Thyroid gland (tissue), 4 donors: ENCODE measurements around the gene PM20D1. TPM values are rescaled to one million over a fixed set of nuclear protein-coding genes. Genes with fewer than 3 reads are reported as not detected.
A peak's percentile ranks its signal among the peaks of the same experiment; 100 is the strongest.

Experiments
- DNase-seq, 2 donors: peaks; one replicate each; pipeline ENCODE4 v3.0.0-alpha.2; 2019
- H3K27ac ChIP-seq, 3 donors: fragments of 200-600 bp; sonication (generic); 1 replicate in 2 of 3; 2 replicates in 1 of 3; pipeline ENCODE4 v1.5.1; 2016 to 2019; ENCODE audit warnings: mild to moderate bottlenecking in 1 of 3, moderate library complexity in 1 of 3
- H3K27me3 ChIP-seq: fragments of 200-600 bp; sonication (generic); one replicate; pipeline ENCODE4 v1.5.1; 2019
- H3K36me3 ChIP-seq, 2 donors: fragments of 200-600 bp; sonication (generic); one replicate each; pipeline ENCODE4 v1.5.1; 2016 to 2019
- H3K4me1 ChIP-seq, 2 donors: fragments of 200-600 bp; sonication (generic); one replicate each; pipeline ENCODE4 v1.5.1; 2017 to 2019
- H3K4me3 ChIP-seq, 3 donors: fragments of 200-600 bp; sonication (generic); replicated peaks in 1 of 3; 1 replicate in 2 of 3; 2 replicates in 1 of 3; pipeline ENCODE4 v1.5.1; 2016; ENCODE audit warnings: mild to moderate bottlenecking in 1 of 3
- H3K9me3 ChIP-seq: fragments of 200-600 bp; sonication (generic); one replicate; pipeline ENCODE4 v1.5.1; 2017
- CTCF ChIP-seq, 6 experiments: fragments of 200-600 bp in 3 of 6; fragments of 450-650 bp in 3 of 6; sonication (generic) in 3 of 6; IDR thresholded peaks; one replicate each; pipeline ENCODE4 v1.5.1; 2016 to 2019; ENCODE audit warnings: antibody characterized with exemption in 6 of 6, mild to moderate bottlenecking in 2 of 6, inconsistent platforms in 1 of 6, moderate library complexity in 1 of 6
- POLR2A ChIP-seq, 2 donors: fragments of 450-650 bp; IDR thresholded peaks; one replicate each; pipeline ENCODE4 v1.6.1; 2017; ENCODE audit warnings: antibody characterized with exemption in 2 of 2, mild to moderate bottlenecking in 2 of 2, moderate library complexity in 1 of 2
- WGBS, 2 donors: methylation state at CpG; one replicate each; pipeline ENCODE4 v1.1.5; 2017; 5-methylcytosine and 5-hydroxymethylcytosine counted together
- intact Hi-C: fragments of 100-400 bp; cut with DNase I; formaldehyde crosslinking; loops from one replicate; pipeline ENCODE4 v1.15.1; 2023
- total RNA-seq, 4 donors: library from RNA; depleted of rRNA; stranded (reverse); fragments of >200 nt; gene quantifications; one replicate each; pipeline ENCODE4 v1.2.3, GENCODE V29; 2016

PM20D1 gene
- total RNA-seq, 4 donors from 2014 or later, result 0.50 to 0.81 (median 0.68) TPM

GRCh38 chr1:205794011-205794730, 55.8 kb downstream of the PM20D1 start:
- Histone ChIP-seq H3K27ac (no peak overlapping the region), H3K4me1 (no peaks in the 10 kb centered on the region), H3K4me3 (no peak overlapping the region), H3K36me3 (peaks cover 70 to 81% of the 10 kb centered on the region in 2 donors), H3K27me3 (no peaks in the 10 kb centered on the region), H3K9me3 (no peaks in the 10 kb centered on the region)
- TF ChIP-seq POLR2A (IDR thresholded peaks at IDR 0.05), result no peak
- no peak for TF ChIP-seq CTCF (IDR thresholded peaks at IDR 0.05)
- intact Hi-C loops, result loop anchor here (5.0 to 10.0 kb wide), 3 partner anchors 123 to 311 kb away; no protein-coding TSS in a partner anchor
- DNase-seq, result no peak
- 75 to 76% methylated on average over 5 of the region's 5 CpGs for whole genome bisulfite sequencing, 2 donors

- Histone ChIP-seq H3K27me3 (no peaks in the 10 kb centered on the region), H3K36me3 (peaks cover 60 to 72% of the 10 kb centered on the region in 2 donors), H3K4me1 (no peaks in the 10 kb centered on the region), H3K9me3 (no peaks in the 10 kb centered on the region), H3K27ac (no peak overlapping the region), H3K4me3 (no peak overlapping the region)
- no peak for DNase-seq
- WGBS, 2 donors, result 78 to 85% methylated on average over 5 to 6 of the region's 6 CpGs
- TF ChIP-seq CTCF (IDR thresholded peaks at IDR 0.05) (no peak), POLR2A (IDR thresholded peaks at IDR 0.05) (no peak)
- intact Hi-C loops, result loop anchor here (5.0 to 10.0 kb wide), 3 partner anchors 124 to 312 kb away; no protein-coding TSS in a partner anchor
Observed at GRCh38 chr1:205792961-205793673, 56.8 kb downstream of the PM20D1 start.

GRCh38 chr1:205792481-205792881, 57.5 kb downstream of the PM20D1 start:
- WGBS, 2 donors, result 87 to 90% methylated on average over 8 of the region's 8 CpGs
- no peak for TF ChIP-seq POLR2A (IDR thresholded peaks at IDR 0.05)
- DNase-seq, result no peak

DNA sequence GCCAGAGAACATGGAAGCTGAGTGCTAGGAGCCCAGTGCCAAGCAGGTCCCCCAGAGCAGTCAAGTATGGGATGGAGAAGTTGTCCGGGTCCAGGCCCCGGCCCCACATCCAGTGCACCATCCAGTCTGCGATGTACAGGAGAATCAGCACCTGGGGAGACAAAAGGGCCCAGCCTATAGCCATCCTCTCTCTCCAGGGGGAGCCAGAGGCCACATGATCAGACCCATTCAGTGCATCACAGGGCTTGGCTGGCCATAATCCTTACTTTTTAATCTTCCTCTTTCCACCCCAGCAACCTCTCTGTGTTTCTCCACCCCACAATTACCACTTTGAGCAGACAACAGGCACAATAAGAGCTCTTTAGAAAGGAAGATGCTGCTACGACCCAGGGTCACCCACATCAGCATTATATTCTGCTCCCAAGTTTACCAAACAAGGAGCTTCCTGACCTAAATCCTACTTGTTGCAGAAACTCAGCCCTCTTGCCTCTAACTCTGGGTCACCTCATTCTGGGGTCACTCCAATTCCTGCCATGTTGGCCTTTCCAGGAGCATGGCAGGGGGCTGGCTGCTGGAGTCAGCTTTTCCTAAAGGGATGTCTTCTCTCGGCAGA, 58.3 kb downstream of the PM20D1 start:
- H3K36me3 ChIP-seq, result peaks cover 45 to 59% of the 10 kb centered on the region in 2 donors
- no peak overlapping the region for H3K4me3 ChIP-seq
- H3K27me3 ChIP-seq, result no peaks in the 10 kb centered on the region
- H3K4me1 ChIP-seq, result no peaks in the 10 kb centered on the region
- 69 to 84% methylated on average over 5 of the region's 5 CpGs for WGBS, 2 donors
- peak; percentile 67 to 74 for DNase-seq
- intact Hi-C loops, result loop anchor here (5.0 to 10.0 kb wide), 3 partner anchors 126 to 313 kb away; no protein-coding TSS in a partner anchor
- no peak overlapping the region for H3K27ac ChIP-seq
- H3K9me3 ChIP-seq, result no peaks in the 10 kb centered on the region
- peak; percentile 16 to 77 (median 66) for TF ChIP-seq CTCF (IDR thresholded peaks at IDR 0.05)
- no peak for TF ChIP-seq POLR2A (IDR thresholded peaks at IDR 0.05)

More at GRCh38 chr1:205792481-205792881, 57.5 kb downstream of the PM20D1 start:
- intact Hi-C loops, result loop anchor here (5.0 to 10.0 kb wide), 3 partner anchors 125 to 312 kb away; no protein-coding TSS in a partner anchor
- no peaks in the 10 kb centered on the region for H3K4me1 ChIP-seq
- peaks cover 53 to 67% of the 10 kb centered on the region in 2 donors for H3K36me3 ChIP-seq
- H3K27ac ChIP-seq, result no peak overlapping the region
- H3K27me3 ChIP-seq, result no peaks in the 10 kb centered on the region
- no peak overlapping the region for H3K4me3 ChIP-seq
- H3K9me3 ChIP-seq, result no peaks in the 10 kb centered on the region

- TF ChIP-seq POLR2A (IDR thresholded peaks at IDR 0.05) (no peak), CTCF (IDR thresholded peaks at IDR 0.05) (no peak)
- Histone ChIP-seq H3K27ac (no peak overlapping the region), H3K9me3 (no peaks in the 10 kb centered on the region), H3K36me3 (peaks cover 6 to 20% of the 10 kb centered on the region in 2 donors), H3K4me1 (peaks cover 18 to 21% of the 10 kb centered on the region in 2 donors), H3K27me3 (no peaks in the 10 kb centered on the region), H3K4me3 (no peak overlapping the region)
- intact Hi-C loops, result no loop called here
- WGBS, 2 donors, result 82 to 90% methylated on average over 10 of the region's 10 CpGs
- no peak for DNase-seq
Observed at GRCh38 chr1:205787287-205787916, 62.5 kb downstream of the PM20D1 start.
